Testis (tissue), 2 donors: ENCODE results near the gene RNF151.
"Not testable (repeated sequence)": the region's sequence is repeated elsewhere in the genome, so short reads cannot be mapped to it uniquely, and the experiment has no call there.

Source experiments
- CTCF ChIP-seq, 3 experiments: fragments of 450-650 bp in 2 of 3; fragments of 200-600 bp in 1 of 3; sonication (generic) in 1 of 3; IDR thresholded peaks; one replicate each; pipeline ENCODE4 v1.5.1; 2016 to 2019; ENCODE audit warnings: antibody characterized with exemption in 3 of 3, mild to moderate bottlenecking in 2 of 3, moderate library complexity in 1 of 3
- POLR2A ChIP-seq: fragments of 450-650 bp; IDR thresholded peaks from one replicate; pipeline ENCODE4 v1.6.1; 2017; ENCODE audit warnings: antibody characterized with exemption, mild to moderate bottlenecking, moderate library complexity

- not testable (repeated sequence) for TF ChIP-seq CTCF (IDR thresholded peaks at IDR 0.05); POLR2A
Observed at GRCh38 chr16:1920122-1920521, 46.5 kb upstream of the RNF151 start.
